Neural progenitor cell (in vitro differentiated cells): Measurements from ENCODE around the gene TSPAN5.

Experiments used
- CTCF ChIP-seq: fragments of 200-600 bp; sonication (generic); IDR thresholded peaks from 2 replicates; pipeline ENCODE4 v1.5.1; 2017; ENCODE audit warnings: antibody characterized with exemption, mild to moderate bottlenecking
- EZH2 ChIP-seq: fragments of 200-600 bp; sonication (generic); IDR thresholded peaks from 2 replicates; pipeline ENCODE4 v1.6.1; 2017; ENCODE audit warnings: antibody characterized with exemption, mild to moderate bottlenecking, moderate library complexity
- EZH2phosphoT487 ChIP-seq: fragments of 200-600 bp; sonication (generic); IDR thresholded peaks from 2 replicates; pipeline ENCODE4 v1.6.1; 2017; ENCODE audit warnings: antibody characterized with exemption

GRCh38 chr4:98577956-98578355 lies 80.5 kb downstream of the TSPAN5 start:
- TF ChIP-seq CTCF (no peak), EZH2 (no peak), EZH2phosphoT487 (no peak)
